Activated naive CD4-positive, alpha-beta T cell treated with anti-CD3 and anti-CD28 coated beads for 36 hours (primary cell): ENCODE measurements around the gene HEPACAM2. TPM values are rescaled to one million over a fixed set of nuclear protein-coding genes. Genes with fewer than 3 reads are reported as not detected.
A peak's percentile ranks its signal among the peaks of the same experiment; 100 is the strongest.

ENCODE experiments used
- CTCF ChIA-PET: fragments of 350-600 bp; sonication (Branson Sonifier 250); formaldehyde crosslinking; loops from one replicate; lab custom pipeline; 2021; ENCODE audit warnings: antibody characterized with exemption; lab: Charles Lee
- DNase-seq: peaks from one replicate; pipeline ENCODE4 v3.0.0-alpha.2; 2020
- H3K27ac Mint-ChIP-seq: one replicate; pipeline ENCODE4 v1.8.0; 2021; ENCODE audit warnings: mild to moderate bottlenecking, mixed read lengths
- H3K27me3 Mint-ChIP-seq: one replicate; pipeline ENCODE4 v1.8.0; 2021; ENCODE audit warnings: low read depth, mixed read lengths
- H3K36me3 Mint-ChIP-seq: one replicate; pipeline ENCODE4 v1.8.0; 2021; ENCODE audit warnings: low read depth, mixed read lengths
- H3K4me1 Mint-ChIP-seq: one replicate; pipeline ENCODE4 v1.8.0; 2021; ENCODE audit warnings: low read depth, mixed read lengths
- H3K4me3 Mint-ChIP-seq: one replicate; pipeline ENCODE4 v1.8.0; 2021; ENCODE audit warnings: mild to moderate bottlenecking, moderate library complexity, mixed read lengths
- H3K9me3 Mint-ChIP-seq: one replicate; pipeline ENCODE4 v1.8.0; 2021; ENCODE audit warnings: mixed read lengths
- intact Hi-C: fragments of 100-400 bp; cut with micrococcal nuclease; formaldehyde crosslinking; loops from one replicate; pipeline ENCODE4 v1.15.1; 2023
- total RNA-seq, 2 experiments: library from RNA; stranded (reverse); gene quantifications; one replicate each; pipeline ENCODE4 v1.2.3, GENCODE V29; 2021

Gene HEPACAM2
- total RNA-seq, 2 experiments from 2014 or later = 0.20 to 0.24 TPM

GRCh38 chr7:93196336-93196735 is 29.9 kb downstream of the HEPACAM2 start:
- peaks cover 27% of the 10 kb centered on the region for H3K27me3 Mint-ChIP-seq
- H3K36me3 Mint-ChIP-seq = no peaks in the 10 kb centered on the region
- no peak overlapping the region for H3K27ac Mint-ChIP-seq
- no peaks in the 10 kb centered on the region for H3K4me1 Mint-ChIP-seq
- no peak for DNase-seq
- H3K4me3 Mint-ChIP-seq = no peak overlapping the region
- no peaks in the 10 kb centered on the region for H3K9me3 Mint-ChIP-seq
- intact Hi-C loops = no loop called here
- CTCF ChIA-PET = interaction anchor here (0.6 kb wide), 1 partner anchor 94 kb away, joined by 3 read pairs; no protein-coding TSS in a partner anchor

GRCh38 chr7:93194386-93194785 is 31.9 kb downstream of the HEPACAM2 start:
- no peaks in the 10 kb centered on the region for H3K9me3 Mint-ChIP-seq
- CTCF ChIA-PET = interaction anchor here (0.8 kb wide), 1 partner anchor 52 kb away, joined by 4 read pairs; no protein-coding TSS in a partner anchor
- no peaks in the 10 kb centered on the region for H3K4me1 Mint-ChIP-seq
- DNase-seq = no peak
- no peak overlapping the region for H3K27ac Mint-ChIP-seq
- H3K27me3 Mint-ChIP-seq = peaks cover 36% of the 10 kb centered on the region
- no peak overlapping the region for H3K4me3 Mint-ChIP-seq
- intact Hi-C loops = no loop called here
- H3K36me3 Mint-ChIP-seq = no peaks in the 10 kb centered on the region

- Mint-ChIP-seq H3K4me1 (peaks cover 12% of the 10 kb centered on the region), H3K9me3 (no peaks in the 10 kb centered on the region), H3K36me3 (no peaks in the 10 kb centered on the region), H3K27me3 (peaks cover 42% of the 10 kb centered on the region), H3K27ac (no peak overlapping the region), H3K4me3 (no peak overlapping the region)
- DNase-seq = no peak
- CTCF ChIA-PET = no interaction called here
- intact Hi-C loops = no loop called here
These were observed 37.2 kb downstream of the HEPACAM2 start for GRCh38 chr7:93188870-93189634.

- CTCF ChIA-PET = interaction anchor here (0.8 to 1.6 kb wide), 4 partner anchors 41 to 46 kb away, joined by 3 to 6 read pairs (median 3); partner anchors contain the start of genes HEPACAM2 and VPS50
- no peak overlapping the region for H3K27ac Mint-ChIP-seq
- no peaks in the 10 kb centered on the region for H3K9me3 Mint-ChIP-seq
- H3K36me3 Mint-ChIP-seq = no peaks in the 10 kb centered on the region
- H3K27me3 Mint-ChIP-seq = peaks cover 43% of the 10 kb centered on the region
- DNase-seq = peak; percentile 42
- H3K4me3 Mint-ChIP-seq = no peak overlapping the region
- intact Hi-C loops = loop anchor here (1.0 to 2.0 kb wide), 4 partner anchors 39 to 281 kb away; no protein-coding TSS in a partner anchor
- H3K4me1 Mint-ChIP-seq = peaks cover 12% of the 10 kb centered on the region
These were observed 40.8 kb downstream of the HEPACAM2 start for GRCh38 chr7:93185303-93186027.

GRCh38 chr7:93179173-93179572 is 47.1 kb downstream of the HEPACAM2 start:
- intact Hi-C loops = loop anchor here (2.0 kb wide), 1 partner anchor 908 kb away; no protein-coding TSS in a partner anchor
- no peaks in the 10 kb centered on the region for H3K4me1 Mint-ChIP-seq
- no peak overlapping the region for H3K27ac Mint-ChIP-seq
- peaks cover 31% of the 10 kb centered on the region for H3K27me3 Mint-ChIP-seq
- CTCF ChIA-PET = interaction anchor here (1.0 to 2.5 kb wide), 3 partner anchors 46 to 67 kb away, joined by 3 to 10 read pairs (median 4); no protein-coding TSS in a partner anchor
- no peak overlapping the region for H3K4me3 Mint-ChIP-seq
- no peak for DNase-seq
- no peaks in the 10 kb centered on the region for H3K9me3 Mint-ChIP-seq
- no peaks in the 10 kb centered on the region for H3K36me3 Mint-ChIP-seq

GRCh38 chr7:93178213-93178612 is 48.1 kb downstream of the HEPACAM2 start:
- intact Hi-C loops = loop anchor here (1.0 to 2.0 kb wide), 4 partner anchors 50 to 909 kb away; partner anchors contain the start of gene VPS50
- Mint-ChIP-seq H3K4me3 (no peak overlapping the region), H3K4me1 (no peaks in the 10 kb centered on the region), H3K27ac (no peak overlapping the region), H3K36me3 (no peaks in the 10 kb centered on the region), H3K27me3 (peaks cover 24% of the 10 kb centered on the region), H3K9me3 (no peaks in the 10 kb centered on the region)
- DNase-seq = no peak
- CTCF ChIA-PET = interaction anchor here (1.0 to 2.5 kb wide), 4 partner anchors 47 to 68 kb away, joined by 3 to 10 read pairs (median 4); no protein-coding TSS in a partner anchor

GRCh38 chr7:93176992-93177580 is 49.2 kb downstream of the HEPACAM2 start:
- intact Hi-C loops = no loop called here
- Mint-ChIP-seq H3K4me1 (no peaks in the 10 kb centered on the region), H3K36me3 (no peaks in the 10 kb centered on the region), H3K9me3 (peaks cover 1% of the 10 kb centered on the region), H3K27me3 (peaks cover 17% of the 10 kb centered on the region), H3K27ac (no peak overlapping the region), H3K4me3 (no peak overlapping the region)
- CTCF ChIA-PET = interaction anchor here (0.7 to 2.0 kb wide), 2 partner anchors 51 to 197 kb away, joined by 3 to 6 read pairs; no protein-coding TSS in a partner anchor
- DNase-seq = no peak

GRCh38 chr7:93175219-93175618 is 51.0 kb downstream of the HEPACAM2 start:
- Mint-ChIP-seq H3K36me3 (no peaks in the 10 kb centered on the region), H3K4me3 (no peak overlapping the region), H3K9me3 (peaks cover 9% of the 10 kb centered on the region), H3K27me3 (peaks cover 7% of the 10 kb centered on the region), H3K27ac (no peak overlapping the region), H3K4me1 (no peaks in the 10 kb centered on the region)
- CTCF ChIA-PET = interaction anchor here (0.9 to 2.0 kb wide), 4 partner anchors 21 to 71 kb away, joined by 3 to 6 read pairs (median 4); no protein-coding TSS in a partner anchor
- intact Hi-C loops = no loop called here
- no peak for DNase-seq

- CTCF ChIA-PET = no interaction called here
- Mint-ChIP-seq H3K27me3 (peaks cover 5% of the 10 kb centered on the region), H3K27ac (no peak overlapping the region), H3K9me3 (peaks cover 18% of the 10 kb centered on the region), H3K4me3 (no peak overlapping the region), H3K36me3 (no peaks in the 10 kb centered on the region), H3K4me1 (no peaks in the 10 kb centered on the region)
- no peak for DNase-seq
- intact Hi-C loops = no loop called here
These were observed 53.6 kb downstream of the HEPACAM2 start for GRCh38 chr7:93172683-93173082.

- CTCF ChIA-PET = no interaction called here
- Mint-ChIP-seq H3K4me1 (no peaks in the 10 kb centered on the region), H3K4me3 (no peak overlapping the region), H3K27ac (no peak overlapping the region), H3K27me3 (no peaks in the 10 kb centered on the region), H3K9me3 (peaks cover 24% of the 10 kb centered on the region), H3K36me3 (no peaks in the 10 kb centered on the region)
- intact Hi-C loops = no loop called here
- DNase-seq = no peak
These were observed 54.6 kb downstream of the HEPACAM2 start for GRCh38 chr7:93171606-93172226.

- Mint-ChIP-seq H3K9me3 (peaks cover 25% of the 10 kb centered on the region), H3K4me3 (no peak overlapping the region), H3K27ac (no peak overlapping the region), H3K4me1 (peaks cover 2% of the 10 kb centered on the region), H3K36me3 (no peaks in the 10 kb centered on the region), H3K27me3 (no peaks in the 10 kb centered on the region)
- DNase-seq = no peak
- intact Hi-C loops = no loop called here
- CTCF ChIA-PET = interaction anchor here (0.7 kb wide), 1 partner anchor 48 kb away, joined by 3 read pairs; no protein-coding TSS in a partner anchor
These were observed 60.8 kb downstream of the HEPACAM2 start for GRCh38 chr7:93165447-93165846.
